ENCODE data around the gene TBC1D8B.

The TBC1D8B gene

DNA sequence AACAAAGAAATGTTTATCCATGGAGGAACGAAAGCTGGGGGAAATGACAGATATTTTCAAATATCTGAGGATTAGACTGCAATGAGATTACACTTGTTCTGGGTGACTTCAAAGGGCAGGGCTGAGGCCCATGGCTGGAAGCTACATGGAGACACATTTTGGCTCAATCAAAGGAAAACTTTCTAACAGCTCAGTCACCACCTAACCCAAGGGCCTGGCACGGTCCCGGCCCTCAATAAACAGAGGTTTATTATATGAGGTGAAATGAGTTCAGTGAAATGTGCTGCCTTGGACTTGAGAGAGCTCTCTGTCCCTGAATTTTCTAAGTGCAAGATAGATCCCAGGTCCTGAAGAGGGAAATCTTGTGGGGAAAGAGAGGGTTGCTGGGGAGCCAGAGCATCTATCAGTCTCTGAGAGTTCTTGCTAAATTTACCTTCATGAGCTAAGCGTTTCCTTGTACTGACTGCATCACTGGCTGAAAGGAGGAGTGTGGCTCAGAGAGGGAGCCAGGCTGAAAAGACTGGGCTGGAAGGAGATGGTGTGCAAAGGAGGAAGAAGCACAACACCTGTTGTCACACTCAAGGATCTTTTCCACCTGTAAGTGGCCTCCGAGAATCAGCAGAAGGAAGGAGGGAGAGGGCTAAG, 102.7 kb downstream of the TBC1D8B start:
- Histone ChIP-seq H3K4me3 (ENCODE audit: low read depth, low read length) (no peak overlapping the region), H3K27me3 (ENCODE audit: insufficient read depth, low read depth, severe bottlenecking) (peaks cover 3% of the 10 kb centered on the region), H3K36me3 (no peaks in the 10 kb centered on the region), H3K9me3 (ENCODE audit: severe bottlenecking) (no peaks in the 10 kb centered on the region), H3K27ac (no peak overlapping the region)
- TF ChIP-seq, protein P1, sequence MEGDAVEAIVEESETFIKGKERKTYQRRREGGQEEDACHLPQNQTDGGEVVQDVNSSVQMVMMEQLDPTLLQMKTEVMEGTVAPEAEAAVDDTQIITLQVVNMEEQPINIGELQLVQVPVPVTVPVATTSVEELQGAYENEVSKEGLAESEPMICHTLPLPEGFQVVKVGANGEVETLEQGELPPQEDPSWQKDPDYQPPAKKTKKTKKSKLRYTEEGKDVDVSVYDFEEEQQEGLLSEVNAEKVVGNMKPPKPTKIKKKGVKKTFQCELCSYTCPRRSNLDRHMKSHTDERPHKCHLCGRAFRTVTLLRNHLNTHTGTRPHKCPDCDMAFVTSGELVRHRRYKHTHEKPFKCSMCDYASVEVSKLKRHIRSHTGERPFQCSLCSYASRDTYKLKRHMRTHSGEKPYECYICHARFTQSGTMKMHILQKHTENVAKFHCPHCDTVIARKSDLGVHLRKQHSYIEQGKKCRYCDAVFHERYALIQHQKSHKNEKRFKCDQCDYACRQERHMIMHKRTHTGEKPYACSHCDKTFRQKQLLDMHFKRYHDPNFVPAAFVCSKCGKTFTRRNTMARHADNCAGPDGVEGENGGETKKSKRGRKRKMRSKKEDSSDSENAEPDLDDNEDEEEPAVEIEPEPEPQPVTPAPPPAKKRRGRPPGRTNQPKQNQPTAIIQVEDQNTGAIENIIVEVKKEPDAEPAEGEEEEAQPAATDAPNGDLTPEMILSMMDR (IDR thresholded peaks at IDR 0.05; ENCODE audit: low read depth, low read length): no peak
- DNase-seq: no peak

DNA sequence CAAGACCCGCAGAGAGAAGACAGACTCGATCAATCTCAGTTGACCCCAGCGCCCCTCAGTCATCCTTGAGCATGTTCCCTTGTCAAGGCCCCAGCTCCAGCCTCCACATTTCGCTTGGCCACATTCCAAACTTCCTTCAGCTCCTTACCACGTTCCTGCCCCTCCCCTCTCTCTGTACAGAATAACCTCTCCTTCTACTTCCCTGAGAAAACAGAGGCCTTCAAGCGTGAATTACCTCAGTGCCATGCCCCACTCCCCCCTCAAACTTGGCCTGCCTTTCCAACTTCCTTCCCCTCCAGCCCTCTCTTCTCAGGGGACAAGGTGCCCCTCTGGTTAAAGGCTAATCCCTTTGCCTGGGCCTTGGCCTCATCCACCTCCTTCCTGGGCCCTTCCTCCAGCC, 103.9 kb downstream of the TBC1D8B start:
- H3K4me3 ChIP-seq (ENCODE audit: low read depth, low read length): no peak overlapping the region
- TF ChIP-seq, protein P1 (IDR thresholded peaks at IDR 0.05; ENCODE audit: low read depth, low read length): no peak
- H3K27me3 ChIP-seq (ENCODE audit: insufficient read depth, low read depth, severe bottlenecking): peaks cover 5% of the 10 kb centered on the region
- no peaks in the 10 kb centered on the region for H3K9me3 ChIP-seq (ENCODE audit: severe bottlenecking)
- H3K27ac ChIP-seq: no peak overlapping the region
- DNase-seq: no peak
- no peaks in the 10 kb centered on the region for H3K36me3 ChIP-seq

DNA sequence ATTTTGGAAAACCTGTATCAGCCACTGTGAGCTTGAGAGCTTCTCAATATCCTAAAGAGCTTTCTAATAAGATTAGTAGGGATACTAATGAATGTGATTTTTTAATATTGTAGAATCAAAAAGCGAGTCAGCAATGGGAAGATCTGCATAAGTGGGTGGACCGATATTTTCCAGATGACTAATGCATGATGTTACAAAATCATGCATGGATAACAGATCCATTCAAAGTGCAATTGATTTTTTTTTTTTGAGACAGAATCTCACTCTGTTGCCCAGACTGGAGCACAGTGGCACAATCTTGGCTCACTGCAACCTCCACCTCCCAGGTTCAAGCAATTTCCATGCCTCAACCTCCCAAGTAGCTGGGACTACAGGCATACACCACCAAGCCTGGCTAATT, 110.4 kb downstream of the TBC1D8B start:
- H3K27me3 ChIP-seq (ENCODE audit: insufficient read depth, low read depth, severe bottlenecking): peaks cover 5% of the 10 kb centered on the region
- no peak for DNase-seq
- TF ChIP-seq, protein P1 (IDR thresholded peaks at IDR 0.05; ENCODE audit: low read depth, low read length): no peak

DNA sequence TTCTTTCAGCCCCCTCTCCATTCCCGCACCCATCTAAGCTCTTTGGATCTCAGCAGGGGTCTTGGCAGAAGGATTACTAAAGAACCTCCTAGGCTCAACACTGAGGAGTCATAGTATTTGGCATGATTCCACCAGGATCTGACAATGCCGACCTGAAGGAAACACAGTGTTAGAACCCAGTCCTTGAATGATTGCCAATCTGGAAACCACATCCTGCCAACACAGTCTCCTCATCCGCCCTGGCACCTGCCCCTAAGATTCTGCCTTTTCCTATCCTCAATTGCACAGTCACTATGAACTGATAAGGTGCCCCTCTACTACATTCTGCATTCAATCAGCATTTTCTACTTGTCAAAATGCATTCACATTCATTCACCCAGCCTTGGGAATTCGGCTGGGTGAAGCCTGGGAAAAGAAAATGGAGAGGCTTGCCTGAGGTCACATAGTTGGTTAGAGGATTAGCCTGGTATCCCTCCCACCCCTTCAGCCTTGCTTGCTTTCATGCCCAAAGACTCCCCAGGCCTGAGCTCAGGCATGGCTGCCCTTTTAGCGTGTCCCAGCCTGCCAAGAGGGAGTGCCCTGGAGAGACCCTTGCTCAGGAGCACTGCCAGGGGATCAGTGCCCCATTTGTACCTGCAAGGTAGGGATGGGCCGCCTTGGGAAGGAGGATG, 115.5 kb downstream of the TBC1D8B start:
- no peak for DNase-seq
- H3K4me3 ChIP-seq (ENCODE audit: low read depth, low read length): no peak overlapping the region
- peaks cover 5% of the 10 kb centered on the region for H3K27me3 ChIP-seq (ENCODE audit: insufficient read depth, low read depth, severe bottlenecking)
- H3K9me3 ChIP-seq (ENCODE audit: severe bottlenecking): no peaks in the 10 kb centered on the region
- H3K36me3 ChIP-seq: no peaks in the 10 kb centered on the region
- TF ChIP-seq, protein P1 (IDR thresholded peaks at IDR 0.05; ENCODE audit: low read depth, low read length): no peak
- no peak overlapping the region for H3K27ac ChIP-seq

More for the DNA sequence above, 110.4 kb downstream of the TBC1D8B start:
- Histone ChIP-seq H3K36me3 (no peaks in the 10 kb centered on the region), H3K4me3 (ENCODE audit: low read depth, low read length) (no peak overlapping the region), H3K27ac (no peak overlapping the region), H3K9me3 (ENCODE audit: severe bottlenecking) (no peaks in the 10 kb centered on the region)

DNA sequence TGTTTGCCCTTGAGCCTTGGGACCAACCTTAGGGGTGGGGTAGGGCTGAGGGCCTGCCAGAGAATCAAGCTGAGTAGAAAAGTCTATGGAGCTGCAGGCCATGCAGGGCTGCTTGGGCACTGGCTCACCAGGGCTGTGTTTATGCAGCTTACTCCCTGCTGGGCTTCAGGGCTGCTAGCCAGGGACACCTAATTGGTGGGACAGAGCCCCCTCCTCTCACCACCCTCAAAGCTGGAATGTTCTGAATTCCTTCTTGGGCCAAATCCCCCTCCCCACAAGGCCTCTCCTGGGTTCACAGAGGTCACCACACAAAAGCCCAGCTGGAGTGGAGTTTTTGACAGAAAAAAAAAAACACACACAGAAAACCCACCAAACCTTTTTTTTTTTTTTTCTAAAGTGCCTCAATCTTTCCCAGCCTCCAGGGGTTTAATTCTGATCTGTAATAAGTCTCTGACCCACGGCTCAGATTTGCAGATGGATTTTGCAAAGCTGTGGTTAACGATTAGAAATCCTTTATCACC, 117.5 kb downstream of the TBC1D8B start, which contains the start of gene CLDN2:
Gene CLDN2, plus strand, starts transcription at position 471 of the 521 bp plus-strand sequence. CDS start 7,827 bp downstream, outside the sequence.
- Histone ChIP-seq H3K27me3 (ENCODE audit: insufficient read depth, low read depth, severe bottlenecking) (peaks cover 5% of the 10 kb centered on the region), H3K27ac (no peak within 1 kb of the TSS), H3K4me3 (ENCODE audit: low read depth, low read length) (no peak within 1 kb of the TSS), H3K9me3 (ENCODE audit: severe bottlenecking) (no peaks in the 10 kb centered on the region), H3K36me3 (no peaks in the 10 kb centered on the region)
- TF ChIP-seq, protein P1 (IDR thresholded peaks at IDR 0.05; ENCODE audit: low read depth, low read length): no peak
- no peak for DNase-seq
